Measurements from ENCODE around the gene IL23A.

DNA sequence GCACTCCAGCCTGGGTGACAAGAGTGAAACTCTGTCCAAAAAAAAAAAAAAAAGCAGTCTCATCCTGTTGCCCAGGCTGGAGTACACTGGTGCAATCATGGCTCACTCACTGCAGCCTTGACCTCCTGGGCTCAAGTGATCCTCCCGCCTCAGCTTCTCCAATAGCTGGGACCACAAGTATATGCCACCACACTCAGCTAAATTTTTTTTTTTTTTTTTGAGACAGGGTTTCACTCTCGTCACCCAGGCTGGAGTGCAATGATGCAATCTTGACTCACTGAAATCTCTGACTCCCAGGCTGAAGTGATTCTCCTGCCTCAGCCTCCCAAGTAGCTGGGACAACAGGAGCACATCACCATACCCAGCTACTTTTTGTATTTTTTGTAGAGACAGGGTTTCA, 17.7 kb upstream of the IL23A start:
- TF ChIP-seq POLR2AphosphoS5 (IDR thresholded peaks at IDR 0.05) (no peak), POLR2A (IDR thresholded peaks at IDR 0.05) (no peak)
- TF ChIP-seq, protein P1, sequence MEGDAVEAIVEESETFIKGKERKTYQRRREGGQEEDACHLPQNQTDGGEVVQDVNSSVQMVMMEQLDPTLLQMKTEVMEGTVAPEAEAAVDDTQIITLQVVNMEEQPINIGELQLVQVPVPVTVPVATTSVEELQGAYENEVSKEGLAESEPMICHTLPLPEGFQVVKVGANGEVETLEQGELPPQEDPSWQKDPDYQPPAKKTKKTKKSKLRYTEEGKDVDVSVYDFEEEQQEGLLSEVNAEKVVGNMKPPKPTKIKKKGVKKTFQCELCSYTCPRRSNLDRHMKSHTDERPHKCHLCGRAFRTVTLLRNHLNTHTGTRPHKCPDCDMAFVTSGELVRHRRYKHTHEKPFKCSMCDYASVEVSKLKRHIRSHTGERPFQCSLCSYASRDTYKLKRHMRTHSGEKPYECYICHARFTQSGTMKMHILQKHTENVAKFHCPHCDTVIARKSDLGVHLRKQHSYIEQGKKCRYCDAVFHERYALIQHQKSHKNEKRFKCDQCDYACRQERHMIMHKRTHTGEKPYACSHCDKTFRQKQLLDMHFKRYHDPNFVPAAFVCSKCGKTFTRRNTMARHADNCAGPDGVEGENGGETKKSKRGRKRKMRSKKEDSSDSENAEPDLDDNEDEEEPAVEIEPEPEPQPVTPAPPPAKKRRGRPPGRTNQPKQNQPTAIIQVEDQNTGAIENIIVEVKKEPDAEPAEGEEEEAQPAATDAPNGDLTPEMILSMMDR (IDR thresholded peaks at IDR 0.05): no peak
